B cell (primary cell): Measurements from ENCODE around the gene CCDC50. TPM values are rescaled to one million over a fixed set of nuclear protein-coding genes. Genes with fewer than 3 reads are reported as not detected.

Source experiments
- ATAC-seq: fragments of 200-7000 bp; cut with Tn5 transposase; one replicate; pipeline ENCODE4 v1.10.0; 2021; ENCODE audit warnings: low read depth, mild to moderate bottlenecking, moderate number of reproducible peaks, moderate library complexity
- CTCF ChIA-PET: fragments of 350-600 bp; sonication (Branson Sonifier 250); formaldehyde crosslinking; loops from one replicate; lab custom pipeline; 2021; ENCODE audit warnings: antibody characterized with exemption, inconsistent platforms; lab: Charles Lee
- POLR2A ChIA-PET: fragments of 350-600 bp; sonication (Branson Sonifier 250); formaldehyde crosslinking; loops from one replicate; lab custom pipeline; 2021; ENCODE audit warnings: antibody characterized with exemption; lab: Charles Lee
- DNase-seq: peaks from one replicate; pipeline ENCODE4 v3.0.0; 2013
- H2AFZ ChIP-seq: 2 replicates; pipeline ENCODE4 v1.6.1; 2012; ENCODE audit warnings: mild to moderate bottlenecking, low read depth, low read length; ENCODE audit not compliant: insufficient read depth, poor library complexity, severe bottlenecking
- H3K27ac ChIP-seq, 2 donors: 1 replicate in 1 of 2; 2 replicates in 1 of 2; pipeline ENCODE4 v1.5.1; 2012 to 2013; ENCODE audit warnings: low read length in 2 of 2, mild to moderate bottlenecking in 2 of 2, moderate library complexity in 1 of 2
- H3K27me3 ChIP-seq, 4 experiments: fragments of 200-600 bp in 1 of 4; sonication (generic) in 1 of 4; replicated peaks in 1 of 4; 1 replicate in 2 of 4; 2 replicates in 2 of 4; pipeline versions ENCODE4 v1.6.1 to v1.7.0; 2013 to 2016; ENCODE audit warnings: low read length in 3 of 4, mild to moderate bottlenecking in 2 of 4, mixed read lengths in 1 of 4, moderate library complexity in 1 of 4; ENCODE audit not compliant: insufficient read depth in 4 of 4, control insufficient read depth in 3 of 4; ENCODE audit errors: control extremely low read depth in 1 of 4
- H3K36me3 ChIP-seq, 2 experiments: replicated peaks in 1 of 2; 1 replicate in 1 of 2; 2 replicates in 1 of 2; pipeline versions ENCODE4 v1.6.1 to v1.7.1; 2013; ENCODE audit warnings: low read length in 1 of 2; ENCODE audit not compliant: insufficient read depth in 2 of 2, control insufficient read depth in 1 of 2; ENCODE audit errors: control extremely low read depth in 1 of 2, extremely low read depth in 1 of 2
- H3K4me1 ChIP-seq, 2 donors: fragments of 200-600 bp in 1 of 2; sonication (generic) in 1 of 2; 1 replicate in 1 of 2; 2 replicates in 1 of 2; pipeline versions ENCODE4 v1.5.1 to v1.6.1; 2013 to 2017; ENCODE audit warnings: low read length in 2 of 2; ENCODE audit not compliant: control insufficient read depth in 2 of 2, insufficient read depth in 2 of 2
- H3K4me2 ChIP-seq: replicated peaks from 2 replicates; pipeline ENCODE3; 2012; ENCODE audit warnings: mild to moderate bottlenecking, low read depth, low read length; ENCODE audit not compliant: poor library complexity, severe bottlenecking
- H3K4me3 ChIP-seq, 5 experiments: fragments of 200-600 bp in 1 of 5; sonication (generic) in 1 of 5; 1 replicate in 3 of 5; 2 replicates in 2 of 5; pipeline versions ENCODE4 v1.5.1 to v1.7.0; 2011 to 2016; ENCODE audit warnings: low read length in 4 of 5, mild to moderate bottlenecking in 4 of 5, low read depth in 2 of 5, control low read depth in 1 of 5, moderate library complexity in 1 of 5; ENCODE audit not compliant: insufficient read depth in 1 of 5; ENCODE audit errors: control extremely low read depth in 1 of 5, extremely low read depth in 1 of 5
- H3K79me2 ChIP-seq: fragments of 200-600 bp; sonication (generic); one replicate; pipeline ENCODE4 v1.6.0; 2016; ENCODE audit warnings: low read length; ENCODE audit not compliant: control insufficient read depth, insufficient read depth
- H3K9ac ChIP-seq: fragments of 200-600 bp; sonication (generic); 2 replicates; pipeline ENCODE4 v1.6.1; 2017; ENCODE audit warnings: mild to moderate bottlenecking, low read length, moderate library complexity
- H3K9me3 ChIP-seq, 3 donors: one replicate each; pipeline versions ENCODE4 v1.6.1 to v1.7.1; 2013; ENCODE audit warnings: low read length in 2 of 3; ENCODE audit not compliant: control insufficient read depth in 2 of 3, insufficient read depth in 1 of 3; ENCODE audit errors: control extremely low read depth in 1 of 3
- H4K20me1 ChIP-seq: 2 replicates; pipeline ENCODE4 v1.6.0; 2012; ENCODE audit warnings: mild to moderate bottlenecking, low read length; ENCODE audit not compliant: insufficient read depth, control insufficient read depth, poor library complexity, severe bottlenecking
- H3K27ac Mint-ChIP-seq: one replicate; pipeline ENCODE4 v1.8.0; 2021; ENCODE audit warnings: mixed read lengths
- H3K27me3 Mint-ChIP-seq: one replicate; pipeline ENCODE4 v1.8.0; 2021; ENCODE audit warnings: mixed read lengths
- H3K4me1 Mint-ChIP-seq: one replicate; pipeline ENCODE4 v1.8.0; 2021; ENCODE audit warnings: mixed read lengths
- H3K4me3 Mint-ChIP-seq: one replicate; pipeline ENCODE4 v1.8.0; 2021; ENCODE audit warnings: mixed read lengths
- H3K9me3 Mint-ChIP-seq: one replicate; pipeline ENCODE4 v1.8.0; 2022; ENCODE audit warnings: mixed read lengths; ENCODE audit not compliant: insufficient read depth
- EZH2 ChIP-seq: IDR thresholded peaks from 2 replicates; pipeline ENCODE4 v1.6.1; 2012; ENCODE audit warnings: borderline replicate concordance, low read depth, mild to moderate bottlenecking, moderate library complexity, low read length; ENCODE audit not compliant: insufficient read depth, poor library complexity, severe bottlenecking
- WGBS: methylation state at CpG from one replicate; pipeline ENCODE4 v1.1.5; 2013; ENCODE audit warnings: missing lambda C conversion rate; ENCODE audit not compliant: insufficient coverage; 5-methylcytosine and 5-hydroxymethylcytosine counted together
- intact Hi-C: fragments of 100-400 bp; cut with micrococcal nuclease; formaldehyde crosslinking; loops from one replicate; pipeline ENCODE4 v1.10.0; 2022
- polyA plus RNA-seq: library from polyadenylated mRNA; depleted of rRNA; stranded (reverse); fragments of >200 nt; gene quantifications from 2 replicates; pipeline ENCODE4 v1.2.3, GENCODE V29; 2012
- total RNA-seq, 2 donors: library from RNA; stranded (reverse); fragments of 120-200 nt in 1 of 2; gene quantifications; 1 replicate in 1 of 2; 2 replicates in 1 of 2; pipeline versions ENCODE4 v1.2.3 to v1.2.4, GENCODE V29; 2013 to 2022
- TF ChIP-seq, protein P1 (sequence below): fragments of 200-600 bp; IDR thresholded peaks from one replicate; pipeline ENCODE4 v1.8.0; 2022; ENCODE audit warnings: antibody characterized with exemption, mild to moderate bottlenecking

Gene CCDC50
- total and polyA plus RNA-seq, 2 donors (not counting 1 experiment from before 2014, with no cell fraction given) = 48.7 to 121 TPM

DNA sequence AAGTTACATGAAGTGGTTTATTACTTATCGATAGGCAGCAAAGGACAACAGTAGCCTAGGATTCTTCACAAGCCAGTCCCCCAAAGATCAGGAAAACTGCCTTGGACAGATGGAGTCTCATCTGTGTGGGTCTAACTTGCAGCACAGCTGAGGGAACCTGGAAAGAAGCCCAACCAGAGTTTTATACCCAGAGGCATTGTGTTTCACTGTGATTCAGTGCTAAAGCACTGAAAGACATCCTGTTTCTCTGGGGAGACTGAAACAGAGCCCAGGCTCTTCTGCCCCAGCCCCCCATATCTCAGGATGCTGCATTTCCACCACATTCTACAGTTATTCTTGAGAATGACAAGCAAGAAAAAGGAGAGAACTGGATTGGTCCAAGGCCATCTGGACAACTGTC, 83.6 kb downstream of the CCDC50 start:
- ATAC-seq = no peak
- no peak overlapping the region for H3K27ac ChIP-seq
- H3K4me3 Mint-ChIP-seq = no peak overlapping the region
- WGBS = 100% methylated on average over 1 of the region's 1 CpG
- H3K4me1 Mint-ChIP-seq = peaks cover 10% of the 10 kb centered on the region
- intact Hi-C loops = loop anchor here (10.0 kb wide), 1 partner anchor 528 kb away; no protein-coding TSS in a partner anchor
- no peak overlapping the region for H3K4me2 ChIP-seq
- TF ChIP-seq, protein P1, sequence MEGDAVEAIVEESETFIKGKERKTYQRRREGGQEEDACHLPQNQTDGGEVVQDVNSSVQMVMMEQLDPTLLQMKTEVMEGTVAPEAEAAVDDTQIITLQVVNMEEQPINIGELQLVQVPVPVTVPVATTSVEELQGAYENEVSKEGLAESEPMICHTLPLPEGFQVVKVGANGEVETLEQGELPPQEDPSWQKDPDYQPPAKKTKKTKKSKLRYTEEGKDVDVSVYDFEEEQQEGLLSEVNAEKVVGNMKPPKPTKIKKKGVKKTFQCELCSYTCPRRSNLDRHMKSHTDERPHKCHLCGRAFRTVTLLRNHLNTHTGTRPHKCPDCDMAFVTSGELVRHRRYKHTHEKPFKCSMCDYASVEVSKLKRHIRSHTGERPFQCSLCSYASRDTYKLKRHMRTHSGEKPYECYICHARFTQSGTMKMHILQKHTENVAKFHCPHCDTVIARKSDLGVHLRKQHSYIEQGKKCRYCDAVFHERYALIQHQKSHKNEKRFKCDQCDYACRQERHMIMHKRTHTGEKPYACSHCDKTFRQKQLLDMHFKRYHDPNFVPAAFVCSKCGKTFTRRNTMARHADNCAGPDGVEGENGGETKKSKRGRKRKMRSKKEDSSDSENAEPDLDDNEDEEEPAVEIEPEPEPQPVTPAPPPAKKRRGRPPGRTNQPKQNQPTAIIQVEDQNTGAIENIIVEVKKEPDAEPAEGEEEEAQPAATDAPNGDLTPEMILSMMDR = no peak
- no peak for TF ChIP-seq EZH2
- peaks cover 0 to 3% of the 10 kb centered on the region in 2 donors for H3K4me1 ChIP-seq
- H2AFZ ChIP-seq = no peak overlapping the region
- DNase-seq = no peak
- peaks cover 6 to 12% (median 9%) of the 10 kb centered on the region in 3 donors for H3K9me3 ChIP-seq
- H3K27me3 ChIP-seq = no peaks in the 10 kb centered on the region
- H3K4me3 ChIP-seq = no peak overlapping the region
- no peaks in the 10 kb centered on the region for H3K36me3 ChIP-seq
- no peaks in the 10 kb centered on the region for H3K79me2 ChIP-seq
- POLR2A ChIA-PET = no interaction called here
- no peak overlapping the region for H3K9ac ChIP-seq
- no peaks in the 10 kb centered on the region for H3K27me3 Mint-ChIP-seq
- H3K27ac Mint-ChIP-seq = no peak overlapping the region
- CTCF ChIA-PET = no interaction called here
- peaks cover 10% of the 10 kb centered on the region for H3K9me3 Mint-ChIP-seq
- H4K20me1 ChIP-seq = no peaks in the 10 kb centered on the region

DNA sequence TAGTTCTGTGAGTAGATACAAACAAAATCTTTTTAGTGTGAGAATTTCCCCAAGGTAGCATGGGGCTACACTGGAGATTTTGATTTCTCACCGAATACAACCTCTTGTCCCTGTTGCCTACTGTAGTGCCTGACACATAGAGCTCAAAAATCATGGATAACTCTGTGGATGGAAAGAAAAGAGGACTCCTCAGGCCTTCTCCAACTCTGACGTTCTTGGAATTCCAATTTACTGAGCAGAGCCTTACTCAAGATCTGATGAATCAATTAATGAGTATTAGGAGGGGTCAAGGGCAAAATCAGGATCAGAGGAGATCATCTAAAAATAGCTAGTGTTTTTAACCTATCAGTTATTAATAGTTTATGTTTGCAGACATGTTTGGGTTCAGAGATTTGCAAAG, 85.1 kb downstream of the CCDC50 start:
- no peak for ATAC-seq
- Mint-ChIP-seq H3K4me3 (no peak overlapping the region), H3K27me3 (no peaks in the 10 kb centered on the region), H3K9me3 (peaks cover 10% of the 10 kb centered on the region), H3K27ac (no peak overlapping the region), H3K4me1 (peaks cover 10% of the 10 kb centered on the region)
- H3K27ac ChIP-seq = no peak overlapping the region
- intact Hi-C loops = loop anchor here (10.0 kb wide), 1 partner anchor 529 kb away; no protein-coding TSS in a partner anchor
- H3K9ac ChIP-seq = no peak overlapping the region
- H2AFZ ChIP-seq = no peak overlapping the region
- peaks cover 5 to 12% (median 9%) of the 10 kb centered on the region in 3 donors for H3K9me3 ChIP-seq
- no peaks in the 10 kb centered on the region for H3K79me2 ChIP-seq
- H3K36me3 ChIP-seq = no peaks in the 10 kb centered on the region
- H3K4me2 ChIP-seq = no peak overlapping the region
- ChIA-PET CTCF (interaction anchor here (1.1 to 1.4 kb wide), 4 partner anchors 169 to 1031 kb away, joined by 3 to 4 read pairs (median 3); no protein-coding TSS in a partner anchor), POLR2A (no interaction called here)
- WGBS = no CpG with 5 or more reads among the region's 2 CpGs
- no peaks in the 10 kb centered on the region for H4K20me1 ChIP-seq
- H3K4me1 ChIP-seq = peaks cover 0 to 3% of the 10 kb centered on the region in 2 donors
- H3K27me3 ChIP-seq = no peaks in the 10 kb centered on the region
- no peak for DNase-seq
- TF ChIP-seq, protein P1 = no peak
- TF ChIP-seq EZH2 = no peak
- no peak overlapping the region for H3K4me3 ChIP-seq
